ENCODE measurements around the gene LRP1B.

DNA sequence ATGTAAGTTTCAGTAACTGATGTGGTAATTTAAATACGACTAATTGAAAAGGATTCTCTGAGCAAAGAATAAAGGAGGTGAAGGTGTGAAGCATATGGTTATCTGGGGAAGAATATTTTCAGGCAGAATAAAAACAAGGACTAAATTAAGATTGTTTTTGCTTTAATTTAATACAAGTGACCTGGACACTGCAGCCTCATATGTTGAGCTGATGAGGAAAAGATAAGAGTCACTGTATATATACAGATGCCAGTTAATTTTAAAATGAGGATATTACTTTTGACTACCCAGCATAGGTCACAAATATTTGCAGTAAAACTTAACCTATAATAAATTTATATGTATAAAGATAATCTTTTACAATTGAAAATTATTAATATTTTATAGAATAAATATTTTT, 47.8 kb upstream of the LRP1B start:
- TF ChIP-seq, protein P1, sequence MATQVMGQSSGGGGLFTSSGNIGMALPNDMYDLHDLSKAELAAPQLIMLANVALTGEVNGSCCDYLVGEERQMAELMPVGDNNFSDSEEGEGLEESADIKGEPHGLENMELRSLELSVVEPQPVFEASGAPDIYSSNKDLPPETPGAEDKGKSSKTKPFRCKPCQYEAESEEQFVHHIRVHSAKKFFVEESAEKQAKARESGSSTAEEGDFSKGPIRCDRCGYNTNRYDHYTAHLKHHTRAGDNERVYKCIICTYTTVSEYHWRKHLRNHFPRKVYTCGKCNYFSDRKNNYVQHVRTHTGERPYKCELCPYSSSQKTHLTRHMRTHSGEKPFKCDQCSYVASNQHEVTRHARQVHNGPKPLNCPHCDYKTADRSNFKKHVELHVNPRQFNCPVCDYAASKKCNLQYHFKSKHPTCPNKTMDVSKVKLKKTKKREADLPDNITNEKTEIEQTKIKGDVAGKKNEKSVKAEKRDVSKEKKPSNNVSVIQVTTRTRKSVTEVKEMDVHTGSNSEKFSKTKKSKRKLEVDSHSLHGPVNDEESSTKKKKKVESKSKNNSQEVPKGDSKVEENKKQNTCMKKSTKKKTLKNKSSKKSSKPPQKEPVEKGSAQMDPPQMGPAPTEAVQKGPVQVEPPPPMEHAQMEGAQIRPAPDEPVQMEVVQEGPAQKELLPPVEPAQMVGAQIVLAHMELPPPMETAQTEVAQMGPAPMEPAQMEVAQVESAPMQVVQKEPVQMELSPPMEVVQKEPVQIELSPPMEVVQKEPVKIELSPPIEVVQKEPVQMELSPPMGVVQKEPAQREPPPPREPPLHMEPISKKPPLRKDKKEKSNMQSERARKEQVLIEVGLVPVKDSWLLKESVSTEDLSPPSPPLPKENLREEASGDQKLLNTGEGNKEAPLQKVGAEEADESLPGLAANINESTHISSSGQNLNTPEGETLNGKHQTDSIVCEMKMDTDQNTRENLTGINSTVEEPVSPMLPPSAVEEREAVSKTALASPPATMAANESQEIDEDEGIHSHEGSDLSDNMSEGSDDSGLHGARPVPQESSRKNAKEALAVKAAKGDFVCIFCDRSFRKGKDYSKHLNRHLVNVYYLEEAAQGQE (IDR thresholded peaks at IDR 0.05; ENCODE audit: low read depth, low read length) = no peak
- TF ChIP-seq RFX5 (IDR thresholded peaks at IDR 0.05; ENCODE audit: low read length) (no peak), GABPA (IDR thresholded peaks at IDR 0.05; ENCODE audit: low read depth) (no peak), ELF1 (IDR thresholded peaks at IDR 0.05) (no peak)
